CD4-positive, alpha-beta T cell treated with Interleukin-21 for 1 hour (primary cell): Measurements from ENCODE around the gene CCT7.

ENCODE experiments used
- DNase-seq: peaks from one replicate; pipeline ENCODE4 v3.0.0-alpha.2; 2020

Gene CCT7

DNA sequence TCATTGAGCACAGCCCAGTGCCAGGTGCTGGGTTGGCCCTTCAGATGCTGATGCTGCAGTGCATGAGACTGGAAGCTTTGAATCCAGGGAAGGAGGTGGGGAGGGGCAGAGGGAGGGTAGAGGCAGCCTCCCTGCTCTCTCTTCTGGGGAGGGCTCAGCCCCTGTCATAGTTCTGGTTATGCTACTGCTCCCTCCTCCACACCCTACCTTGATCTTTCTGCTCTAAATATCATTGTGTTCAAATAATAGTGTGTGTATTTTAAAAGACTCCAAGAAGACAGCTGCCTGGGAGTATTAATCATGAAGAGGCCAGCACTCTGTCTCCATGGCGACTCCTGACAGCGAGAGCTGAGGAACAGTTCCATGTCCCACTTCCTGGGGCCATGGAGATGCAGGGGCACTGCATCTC lies 63.0 kb downstream of the CCT7 start:
- no peak for DNase-seq

- DNase-seq: no peak
Measured at GRCh38 chr2:73297586-73297985, 63.5 kb downstream of the CCT7 start.

DNA sequence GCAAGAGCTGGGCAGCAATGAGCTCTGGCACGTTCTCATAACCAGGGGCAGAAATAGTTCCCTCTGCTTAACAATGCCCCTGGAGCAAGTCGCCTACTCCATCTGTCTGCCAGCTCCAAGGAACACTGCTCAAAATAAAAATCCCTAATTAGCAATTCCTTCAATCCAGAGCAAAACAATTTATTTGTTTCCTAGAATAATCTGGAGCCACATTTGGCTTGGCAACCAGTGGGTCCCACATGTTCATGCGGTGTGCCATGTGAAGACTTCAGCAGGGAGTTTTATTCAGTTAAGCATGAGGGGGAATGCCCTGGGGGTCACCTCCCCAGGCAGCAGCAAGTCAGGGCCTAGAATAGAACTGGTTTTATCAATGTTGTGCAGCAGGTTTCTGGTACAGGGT lies 66.8 kb downstream of the CCT7 start:
- no peak for DNase-seq

DNA sequence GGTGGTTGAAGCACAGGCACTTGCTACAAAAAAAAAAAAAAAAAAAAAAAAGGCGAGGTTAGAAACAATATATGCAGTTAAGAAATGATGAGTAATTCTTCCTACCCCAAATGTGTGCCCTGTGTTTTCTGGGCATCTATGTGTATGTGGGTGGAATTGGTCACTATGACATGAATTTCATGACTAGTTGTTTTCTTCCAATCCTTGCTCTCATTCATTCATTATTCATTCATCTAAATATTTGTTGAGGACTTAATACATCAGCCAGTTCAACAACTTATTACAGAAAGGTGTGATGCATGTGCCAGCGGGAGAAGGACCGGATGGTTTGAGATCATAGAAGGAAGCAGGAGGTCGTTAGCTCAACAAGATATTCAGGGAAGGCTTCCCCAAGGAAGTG lies 67.5 kb downstream of the CCT7 start:
- DNase-seq: no peak
